Measurements from ENCODE around the gene CENPT.
"Not testable (repeated sequence)": the region's sequence is repeated elsewhere in the genome, so short reads cannot be mapped to it uniquely, and the experiment has no call there.

Gene CENPT

GRCh38 chr16:67845291-67846062 is 2.0 kb downstream of the CENPT start:
- no peak for DNase-seq

GRCh38 chr16:67844497-67844896 is 3.0 kb downstream of the CENPT start:
- no peak for DNase-seq

DNA sequence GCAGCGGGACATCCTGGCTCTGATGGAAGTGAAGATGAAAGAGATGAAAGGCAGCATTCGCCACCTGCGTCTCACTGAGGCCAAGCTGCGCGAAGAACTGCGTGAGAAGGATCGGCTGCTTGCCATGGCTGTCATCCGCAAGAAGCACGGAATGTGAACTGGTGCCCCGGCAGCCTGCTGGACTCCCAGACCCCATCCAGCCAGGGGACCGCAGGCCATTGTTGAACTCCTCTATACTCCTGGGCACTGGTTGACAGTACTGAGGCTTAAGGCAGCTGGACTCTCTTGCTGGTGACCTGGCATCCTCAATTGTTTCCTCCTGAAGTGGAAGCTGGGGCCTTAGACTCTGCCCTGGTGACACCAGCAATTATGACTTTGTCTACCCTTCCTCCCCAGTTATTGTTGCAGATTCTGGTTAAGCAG is 4.1 kb downstream of the CENPT start:
- DNase-seq, result no peak

- no peak for DNase-seq
Observed at GRCh38 chr16:67842509-67843342, 4.8 kb downstream of the CENPT start.

DNA sequence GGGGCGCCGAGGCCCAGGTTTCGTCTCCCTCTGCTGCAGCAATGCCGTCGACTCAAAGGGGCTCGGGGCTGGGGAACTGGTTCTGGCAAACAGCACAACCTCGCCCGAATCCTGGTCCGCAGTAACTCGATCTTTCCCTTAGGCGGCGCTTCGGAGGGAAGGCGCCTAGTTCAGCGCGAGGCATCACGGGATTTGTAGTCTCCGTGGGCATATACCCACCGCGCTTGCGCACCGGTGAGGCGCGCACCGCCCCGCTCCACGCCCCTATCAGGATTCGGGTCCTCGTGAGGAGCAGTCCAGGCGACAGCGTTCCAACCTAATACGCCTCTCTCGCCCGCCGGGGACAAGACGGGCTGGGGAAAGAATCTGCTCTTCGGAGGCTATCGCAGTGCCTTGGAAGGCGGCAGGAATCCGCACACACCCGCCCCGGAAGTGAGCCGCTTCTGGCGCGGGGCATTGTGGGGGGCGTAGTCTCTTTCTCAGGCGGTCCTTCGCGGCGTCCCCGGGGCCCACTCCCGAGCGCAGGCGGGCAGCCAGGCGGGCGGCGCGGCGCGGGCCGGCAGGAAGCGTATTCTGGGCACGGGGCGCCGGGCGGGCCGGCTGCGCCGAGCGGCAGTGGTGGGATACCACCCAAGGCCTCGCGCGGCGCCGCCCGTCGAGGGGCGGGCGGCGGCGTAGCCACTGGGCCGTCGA is 5.5 kb downstream of the CENPT start, which contains the start of gene THAP11:
Gene THAP11 (plus strand): TSS at position 505 of the 693 bp plus-strand sequence. CDS start 235 bp downstream, outside the sequence.
- DNase-seq, result peak; percentile 75

GRCh38 chr16:67841198-67841815 is 6.2 kb downstream of the CENPT start:
- peak; percentile 17 for DNase-seq

GRCh38 chr16:67837811-67838210 is 9.7 kb downstream of the CENPT start:
- DNase-seq, result no peak

- DNase-seq, result not testable (repeated sequence)
Observed at GRCh38 chr16:67837190-67837589, 10.3 kb downstream of the CENPT start.

DNA sequence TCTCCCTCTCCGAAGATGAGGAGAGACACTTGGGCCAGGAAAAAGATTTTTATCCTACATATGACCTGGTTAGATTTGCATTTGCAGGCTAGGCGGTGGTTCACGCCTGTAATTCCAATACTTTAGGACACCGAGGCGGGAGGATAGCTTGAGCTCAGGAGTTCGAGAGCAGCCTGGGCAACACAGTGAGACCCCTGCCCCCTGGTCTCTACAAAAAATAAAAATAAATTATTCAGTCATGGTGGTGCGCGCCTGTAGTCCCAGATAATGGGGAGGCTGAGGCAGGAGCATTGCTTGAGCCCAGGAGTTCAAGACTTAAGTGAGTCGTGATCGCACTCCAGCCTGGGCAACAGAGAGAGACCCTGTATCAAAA is 13.3 kb downstream of the CENPT start:
- no peak for DNase-seq

DNA sequence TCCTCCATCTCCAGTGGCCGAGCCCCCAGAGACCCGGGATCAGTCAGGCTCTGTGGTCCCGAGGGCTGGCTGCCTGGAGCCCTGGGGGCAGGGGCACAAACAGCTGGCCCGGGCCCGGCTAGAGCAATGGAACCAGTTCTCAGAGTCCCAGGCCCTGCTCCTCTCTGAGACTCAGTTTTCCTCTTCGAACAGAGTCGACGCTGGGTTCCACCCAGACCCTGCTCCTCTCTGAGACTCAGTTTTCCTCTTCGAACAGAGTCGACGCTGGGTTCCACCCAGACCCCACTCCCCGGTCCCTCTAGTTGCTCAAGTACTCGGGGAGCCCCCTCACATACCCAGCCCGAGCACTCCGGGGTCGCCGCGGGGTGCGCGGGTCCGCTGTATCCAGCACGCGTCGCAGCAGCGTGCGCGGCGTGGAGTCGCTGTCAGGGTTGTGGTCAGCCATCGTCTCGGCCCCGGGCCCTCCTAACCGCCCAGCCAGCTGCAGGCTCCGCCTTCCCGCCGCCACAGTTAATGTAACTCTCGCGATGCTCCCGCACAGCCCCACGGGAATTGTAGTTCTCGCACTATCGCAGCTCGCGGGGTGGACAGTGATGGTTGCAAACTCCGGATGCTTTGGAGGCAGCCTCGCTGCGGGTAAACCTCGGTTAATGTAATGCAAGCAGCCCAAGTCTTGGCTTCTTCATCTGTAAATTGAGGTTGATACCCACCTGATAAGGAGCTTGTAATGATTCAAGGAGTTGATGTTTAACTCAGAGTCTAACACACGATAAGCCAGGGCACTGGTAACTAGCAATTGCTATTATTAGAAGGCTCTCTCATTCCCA is 13.9 kb downstream of the CENPT start:
- peak; percentile 13 for DNase-seq

GRCh38 chr16:67833030-67833414 is 14.5 kb downstream of the CENPT start:
- DNase-seq, result no peak

- no peak for DNase-seq
Observed at GRCh38 chr16:67828651-67829050, 18.8 kb downstream of the CENPT start.

GRCh38 chr16:67825906-67826305 is 21.6 kb downstream of the CENPT start:
- DNase-seq, result no peak

DNA sequence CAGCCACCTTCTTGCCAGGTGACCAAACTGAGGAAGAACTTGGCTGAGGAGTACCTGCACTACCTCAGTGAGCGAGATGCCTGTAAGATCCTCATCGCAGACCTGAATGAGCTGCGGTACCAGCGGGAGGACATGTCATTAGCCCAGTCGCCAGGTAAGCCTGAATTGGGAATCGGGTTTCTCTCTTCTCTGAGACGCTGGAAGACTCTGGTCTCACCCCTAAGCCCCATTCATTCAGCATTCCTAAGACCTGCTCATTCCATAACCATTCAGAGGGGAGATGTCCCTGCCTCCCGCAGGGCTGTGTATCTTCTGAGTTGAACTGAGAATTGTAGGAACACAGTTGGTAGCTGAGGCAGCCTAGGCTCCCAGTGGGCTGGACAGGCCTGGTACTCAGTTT is 22.4 kb downstream of the CENPT start:
- DNase-seq, result no peak

DNA sequence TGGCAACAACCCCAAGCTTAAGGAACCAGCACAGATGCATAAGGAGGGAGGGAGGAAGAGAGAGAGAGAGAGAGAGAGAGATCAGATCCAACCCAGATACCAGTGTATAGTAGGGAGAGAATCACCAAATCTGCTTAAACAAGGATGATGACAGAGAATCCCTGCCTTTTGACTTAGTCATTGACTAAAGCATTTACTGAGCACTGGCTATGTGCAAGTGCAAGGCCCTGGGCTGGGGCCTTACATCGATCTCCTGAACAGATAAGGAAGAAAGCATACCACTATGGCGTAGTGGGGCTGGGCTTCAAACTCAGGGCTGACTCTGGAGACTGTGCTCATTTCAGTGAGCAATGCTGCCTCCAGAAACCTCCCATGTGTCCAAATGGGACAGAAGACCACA is 25.0 kb downstream of the CENPT start:
- DNase-seq, result no peak

GRCh38 chr16:67820608-67821259 is 26.8 kb downstream of the CENPT start:
- no peak for DNase-seq

- DNase-seq, result no peak
Observed at GRCh38 chr16:67814567-67814966, 32.9 kb downstream of the CENPT start.

DNA sequence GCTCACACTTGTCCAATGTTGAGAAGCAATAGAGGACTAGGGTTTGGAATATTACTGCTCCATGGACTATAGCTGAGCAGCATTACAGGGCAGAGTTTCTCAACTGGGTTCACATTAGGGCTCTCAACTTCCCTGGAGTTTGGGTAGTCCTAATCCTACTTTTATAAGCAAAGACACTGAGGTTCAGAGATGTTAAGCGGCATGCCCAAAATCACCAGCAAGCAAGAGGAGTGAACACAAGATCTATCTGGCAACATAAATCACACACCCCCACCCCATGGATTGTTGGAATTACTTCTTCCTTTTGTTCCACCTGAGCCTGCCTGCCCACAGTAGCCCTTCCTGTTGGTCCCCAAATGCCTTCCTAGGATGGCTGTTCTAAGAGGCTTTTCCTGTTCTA is 35.6 kb downstream of the CENPT start:
- no peak for DNase-seq

DNA sequence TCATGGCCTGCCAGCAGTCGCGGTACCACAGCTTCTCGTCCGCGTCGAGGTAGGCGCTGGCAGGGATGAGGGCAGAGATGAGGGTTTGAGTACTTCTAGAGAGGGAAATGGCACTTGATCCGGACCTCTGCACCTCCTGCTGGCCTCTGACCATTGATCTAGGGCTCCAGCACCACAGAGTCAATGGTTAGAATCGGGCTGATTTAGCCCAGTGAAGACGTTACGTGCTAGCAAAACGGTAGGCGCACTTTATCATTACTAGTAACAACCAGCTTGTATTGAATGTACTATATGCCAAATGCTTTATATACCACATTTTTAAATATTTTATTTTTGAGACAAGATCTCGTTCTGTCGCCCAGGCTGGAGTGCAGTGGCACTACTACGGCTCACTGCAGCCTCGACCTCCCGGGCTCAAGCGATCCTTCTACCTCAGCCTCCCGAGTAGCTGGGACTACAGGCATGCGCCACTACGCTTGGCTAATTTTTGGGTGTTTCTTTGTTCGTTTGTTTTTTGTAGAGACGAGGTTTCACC is 40.3 kb downstream of the CENPT start:
- DNase-seq, result no peak

GRCh38 chr16:67806428-67807147 is 40.9 kb downstream of the CENPT start, which contains the start of the genes RANBP10 and TSNAXIP1:
RANBP10 (minus strand) TSS chr16:67806560; CDS start chr16:67806536, 24 bp downstream.
TSNAXIP1 (plus strand) TSS chr16:67806889; CDS start chr16:67807150, 261 bp downstream.
- DNase-seq, result peak; percentile 87

Measured in NCI-H2029 treated with DMSO at 0.1 percent for 48 hours (cell line).